UCSD-AML1 (cell line): ENCODE measurements around the gene PRR4.

Source experiments
- DNase-seq: peaks from one replicate; lab custom pipeline; 2025; ENCODE audit not compliant: unreplicated experiment; lab: John Stamatoyannopoulos, UW

Gene PRR4, protein sequence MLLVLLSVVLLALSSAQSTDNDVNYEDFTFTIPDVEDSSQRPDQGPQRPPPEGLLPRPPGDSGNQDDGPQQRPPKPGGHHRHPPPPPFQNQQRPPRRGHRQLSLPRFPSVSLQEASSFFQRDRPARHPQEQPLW

DNA sequence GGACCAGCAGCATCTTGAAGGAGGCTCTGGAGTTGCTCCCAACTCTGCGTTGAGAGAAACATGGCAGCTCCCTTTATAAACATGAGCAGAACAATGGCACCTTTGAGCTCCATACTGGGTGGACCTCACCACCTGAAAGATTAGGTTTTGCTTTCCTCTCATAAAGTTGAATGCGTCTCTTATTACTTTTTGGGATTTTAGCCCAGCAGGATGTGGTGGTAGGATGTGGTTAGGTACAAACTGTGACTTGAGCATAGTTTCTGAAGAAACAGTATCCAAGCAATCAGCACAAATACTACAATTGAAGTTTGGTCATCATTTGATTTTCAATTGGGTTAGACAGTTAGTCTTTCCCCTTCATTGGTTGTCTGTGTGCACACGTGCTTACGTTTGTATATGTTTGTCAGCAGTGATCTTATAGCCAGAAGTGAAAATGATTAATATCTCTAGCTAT, at the start of gene PRR4:
Gene PRR4 (minus strand): TSS at position 51 of the 454 bp plus-strand sequence. CDS start 38 bp downstream, at position 13.
- DNase-seq, result no peak

GRCh38 chr12:10896854-10897253, 47.6 kb upstream of the PRR4 start:
- no peak for DNase-seq

DNA sequence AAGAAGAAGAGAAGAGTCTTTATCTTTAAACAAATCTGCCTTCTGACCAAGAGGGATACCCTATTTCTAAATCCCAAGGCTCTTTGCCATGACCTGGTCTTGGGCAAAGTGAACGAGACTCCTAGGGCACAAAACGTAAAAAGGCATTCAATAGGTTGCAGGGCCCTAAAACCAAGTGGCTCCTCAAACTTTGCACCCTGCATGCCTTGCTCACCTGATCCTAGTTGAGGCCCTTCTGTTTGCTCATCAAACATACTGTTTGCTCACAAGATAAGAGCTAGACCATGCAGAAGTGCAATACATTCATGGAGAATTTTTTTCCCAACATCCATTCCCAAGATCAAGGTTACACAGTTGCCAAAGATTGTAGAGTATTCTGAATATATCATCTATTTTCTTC, 42.7 kb upstream of the PRR4 start:
- no peak for DNase-seq

GRCh38 chr12:10889226-10889625, 40.0 kb upstream of the PRR4 start:
- no peak for DNase-seq

GRCh38 chr12:10884086-10884725, 34.9 kb upstream of the PRR4 start, which contains the start of gene PRH1:
TSS of gene PRH1 (minus strand) at chr12:10884255. CDS start at chr12:10884217, 38 bp downstream.
- no peak for DNase-seq

DNA sequence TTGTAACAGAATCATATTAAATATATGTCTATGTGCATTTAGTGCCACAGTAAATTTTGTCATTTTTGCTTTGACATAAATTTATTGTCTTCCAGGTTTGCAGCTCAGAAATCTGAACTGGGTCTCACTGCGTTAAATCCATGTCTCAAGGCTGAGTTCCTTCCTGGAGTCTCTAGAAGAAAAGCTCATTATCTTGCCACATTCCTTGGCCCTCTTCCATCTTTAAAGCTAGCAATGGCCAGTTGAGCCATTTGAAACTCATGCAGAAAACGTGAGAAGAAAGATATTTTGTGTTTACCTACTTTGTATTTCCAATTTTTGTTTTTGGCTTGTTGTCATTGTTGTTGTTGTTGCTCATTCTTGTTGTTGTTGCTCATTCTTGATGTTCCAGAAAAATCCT, 24.1 kb upstream of the PRR4 start:
- no peak for DNase-seq

DNA sequence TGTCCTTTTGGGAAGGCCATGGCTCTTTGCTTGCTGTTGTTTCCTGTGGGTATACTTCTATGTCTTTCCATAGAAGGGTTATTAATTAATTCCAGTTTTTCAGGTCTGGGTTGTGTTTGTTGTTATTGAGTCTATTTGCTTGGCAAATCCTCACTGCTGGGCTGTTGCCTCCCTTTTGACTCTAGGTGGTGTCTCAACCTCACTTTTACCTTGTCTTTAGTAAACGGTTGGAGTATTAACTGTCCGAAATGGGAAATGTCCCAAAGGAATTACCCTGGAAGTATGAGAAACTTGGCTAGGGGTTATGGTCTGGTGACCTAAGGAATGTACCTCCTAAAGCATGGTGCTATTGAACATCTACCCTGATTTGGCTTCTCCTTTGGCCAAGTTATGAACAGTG, 18.1 kb upstream of the PRR4 start:
- DNase-seq, result no peak

DNA sequence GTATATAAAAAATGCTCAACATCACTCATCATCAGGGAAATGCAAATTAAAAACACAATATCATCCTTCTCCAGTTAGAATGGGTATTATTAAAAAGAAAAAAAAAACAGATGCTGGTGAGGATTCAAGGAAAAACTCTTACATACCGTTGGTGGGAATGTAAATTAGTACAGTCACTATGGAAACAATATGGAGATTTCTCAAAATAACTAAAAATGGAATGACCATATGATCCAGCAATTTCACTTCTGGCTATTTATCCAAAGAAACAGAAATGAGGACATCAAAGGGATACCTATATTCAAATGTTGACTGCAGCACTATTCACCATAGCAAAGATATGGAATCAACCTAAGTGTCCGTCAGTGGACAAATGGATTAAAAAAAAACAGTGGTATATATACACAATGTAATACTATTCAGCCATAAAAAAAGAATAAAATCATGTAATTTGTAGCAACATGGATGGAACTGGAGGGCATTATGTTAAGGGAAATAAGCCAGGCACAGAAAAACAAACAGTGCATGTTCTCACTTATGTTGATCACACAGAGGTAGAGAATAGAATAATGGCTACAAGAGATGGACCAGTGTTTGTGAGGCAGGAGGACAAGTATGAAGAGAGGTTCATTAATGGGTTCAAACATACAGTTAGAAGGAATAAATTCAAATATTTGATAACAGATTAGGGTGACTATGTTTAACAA, 14.4 kb upstream of the PRR4 start:
- DNase-seq, result no peak

DNA sequence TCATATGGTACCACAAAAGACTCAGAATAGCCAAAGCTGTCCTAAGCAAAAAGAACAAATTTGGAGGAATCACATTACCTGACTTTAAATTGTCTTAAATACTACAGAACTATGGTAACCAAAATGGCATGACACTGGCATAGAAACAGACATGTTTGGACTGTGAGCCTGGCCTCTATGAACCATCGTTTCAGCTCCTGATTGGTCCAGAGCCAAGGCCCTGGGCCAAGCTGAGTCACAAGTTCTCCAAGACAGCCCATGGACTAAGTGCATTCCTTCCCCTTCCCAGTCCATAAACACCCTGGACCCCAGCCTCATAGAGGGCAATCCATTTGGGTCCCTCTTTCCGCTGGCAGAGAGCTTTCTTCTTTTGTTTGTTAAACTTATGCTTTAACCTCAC, 12.1 kb upstream of the PRR4 start:
- no peak for DNase-seq

- no peak for DNase-seq
Observed at GRCh38 chr12:10855807-10856206, 6.5 kb upstream of the PRR4 start.

DNA sequence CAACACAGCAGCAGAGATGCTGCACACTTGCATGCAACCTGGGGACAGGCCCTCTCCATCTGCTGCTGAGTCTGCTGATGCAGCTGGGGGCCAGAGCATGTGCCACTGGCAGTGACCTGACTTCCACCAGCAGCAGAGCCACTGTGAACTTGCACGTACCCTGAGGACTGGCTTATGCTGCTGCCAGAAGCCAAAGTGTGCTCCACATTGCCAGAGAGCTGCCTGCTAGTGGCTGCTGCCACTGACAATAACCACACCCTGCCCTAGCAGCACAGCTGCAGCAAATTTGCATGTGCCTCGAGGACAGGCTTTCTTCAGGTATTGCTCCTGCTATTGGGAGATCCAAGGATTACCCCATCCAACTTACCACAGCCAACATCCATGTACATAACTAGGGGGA, 4.5 kb upstream of the PRR4 start:
- no peak for DNase-seq

DNA sequence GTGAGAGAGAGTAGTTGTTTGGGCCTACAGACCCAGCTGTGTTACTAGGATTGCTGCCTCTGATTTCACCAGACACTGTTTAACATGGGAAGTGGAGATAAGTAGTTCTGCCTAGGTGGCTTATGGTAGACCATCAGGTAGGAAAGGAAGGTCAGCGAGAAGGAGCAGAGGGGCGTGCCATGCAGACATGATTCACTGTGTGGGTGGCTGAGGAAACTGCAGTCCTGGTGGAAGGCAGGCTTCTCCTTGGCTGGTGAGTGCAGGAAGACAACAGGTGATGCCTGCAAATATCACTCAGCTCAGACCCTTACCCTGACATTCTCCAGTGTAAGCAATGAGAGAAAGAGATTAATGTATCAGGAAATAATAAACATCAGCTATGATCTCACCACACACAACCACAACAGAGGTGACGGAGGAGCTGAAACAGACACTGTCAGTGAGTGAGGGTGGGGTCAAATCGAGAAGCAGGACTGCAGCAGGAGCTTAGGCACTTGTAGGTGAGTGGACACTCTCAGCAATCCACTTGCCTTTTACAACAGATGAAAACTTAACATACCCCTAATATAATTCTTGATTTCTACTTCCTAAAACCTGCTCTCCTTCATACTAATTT, 2.1 kb upstream of the PRR4 start:
- DNase-seq, result no peak

DNA sequence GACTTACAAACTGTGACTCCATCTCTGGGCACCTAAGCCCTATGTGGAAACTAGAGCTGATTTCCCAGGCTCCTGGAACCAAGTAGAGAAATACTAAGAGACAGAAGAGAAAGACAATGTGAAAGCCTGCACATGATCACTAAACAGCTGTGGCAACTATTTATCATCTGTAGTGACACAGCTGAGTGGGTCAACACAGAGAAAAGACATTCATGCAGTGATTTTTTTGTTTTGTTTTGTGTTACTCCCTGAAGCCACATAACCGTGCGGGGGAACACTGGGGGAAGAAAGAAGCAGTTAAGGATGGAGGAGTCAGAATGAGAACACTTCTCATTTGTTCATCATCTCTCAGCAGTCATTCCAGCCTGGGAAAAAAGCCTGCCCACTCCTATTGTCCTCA, 1.5 kb downstream of the PRR4 start:
- no peak for DNase-seq

- DNase-seq, result no peak
Observed at GRCh38 chr12:10842862-10843261, 6.4 kb downstream of the PRR4 start.

GRCh38 chr12:10838461-10838860, 10.8 kb downstream of the PRR4 start:
- no peak for DNase-seq

- DNase-seq, result no peak
Observed at GRCh38 chr12:10829994-10830393, 19.3 kb downstream of the PRR4 start.

- no peak for DNase-seq
Observed at GRCh38 chr12:10826258-10826657, 23.0 kb downstream of the PRR4 start, which contains the start of gene TAS2R10. TSS of gene TAS2R10 (minus strand) at chr12:10826358. CDS start at chr12:10826269, 89 bp downstream.

DNA sequence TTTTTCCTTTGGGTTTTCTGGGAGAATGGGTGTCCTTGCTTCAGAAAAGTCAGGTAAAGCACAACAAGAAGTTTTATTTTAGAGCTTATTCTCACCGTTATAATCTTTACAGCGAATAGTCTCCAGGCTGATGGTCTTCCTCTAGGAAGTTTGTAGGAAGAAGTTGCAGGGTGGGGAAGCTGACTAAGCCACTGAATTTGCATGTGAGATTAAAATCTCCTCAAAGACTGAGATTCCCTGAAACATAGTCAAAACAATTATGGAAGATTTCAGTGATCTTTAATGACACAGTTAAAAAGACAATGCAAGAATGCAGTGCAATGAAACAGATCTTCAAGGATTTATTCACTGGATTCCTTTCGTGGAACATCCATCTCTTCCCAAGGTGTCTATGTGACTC, 24.3 kb downstream of the PRR4 start:
- DNase-seq, result no peak

GRCh38 chr12:10811883-10812536, 37.3 kb downstream of the PRR4 start:
- no peak for DNase-seq

DNA sequence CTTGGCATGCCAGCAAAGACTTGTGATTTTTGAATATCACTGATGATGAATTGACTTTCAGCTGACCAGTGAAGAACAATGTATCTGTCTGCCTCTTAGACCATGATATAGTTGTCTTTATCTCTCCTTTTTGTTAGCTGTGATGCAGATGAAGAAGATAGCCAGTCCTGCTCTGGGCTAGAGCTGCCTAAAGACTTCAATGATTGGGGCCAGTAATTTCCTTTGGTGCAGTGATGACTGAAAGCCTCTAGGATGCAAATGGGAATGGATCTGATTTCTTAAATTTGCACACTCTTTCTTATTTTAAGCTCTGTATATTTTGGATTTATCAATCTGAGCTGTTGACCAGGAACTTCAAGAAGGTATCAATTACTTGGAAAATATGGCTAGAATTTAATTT, 39.2 kb downstream of the PRR4 start, which contains the start of gene TAS2R9:
Gene TAS2R9 (minus strand): TSS at position 101 of the 400 bp plus-strand sequence. CDS start 93 bp downstream, at position 8.
- DNase-seq, result no peak

- DNase-seq, result no peak
Observed at GRCh38 chr12:10807186-10807585, 42.1 kb downstream of the PRR4 start, which contains the start of gene TAS2R8. TSS of gene TAS2R8 (minus strand) at chr12:10807286. CDS start at chr12:10806980, 306 bp downstream.
